Cerebellar nuclear complex (tissue), 1 donor: Measurements from ENCODE around the gene CADPS2.
"Not testable (repeated sequence)": the region's sequence is repeated elsewhere in the genome, so short reads cannot be mapped to it uniquely, and the experiment has no call there.

Experiments
- DNase-seq, 2 experiments: peaks; one replicate each; lab custom pipeline; 2025; lab: John Stamatoyannopoulos, UW

CADPS2 gene

GRCh38 chr7:122674502-122674901, 211.8 kb downstream of the CADPS2 start:
- DNase-seq, result no peak

GRCh38 chr7:122673951-122674350, 212.3 kb downstream of the CADPS2 start:
- DNase-seq, result no peak

GRCh38 chr7:122672536-122672935, 213.7 kb downstream of the CADPS2 start:
- no peak for DNase-seq

- no peak for DNase-seq
These were observed 222.5 kb downstream of the CADPS2 start for GRCh38 chr7:122663733-122664132.

GRCh38 chr7:122658856-122659255, 227.4 kb downstream of the CADPS2 start:
- DNase-seq, result no peak

- no peak for DNase-seq
These were observed 232.6 kb downstream of the CADPS2 start for GRCh38 chr7:122653685-122654084.

- DNase-seq, result peak in 1 of 2 experiments; percentile 31
These were observed 233.4 kb downstream of the CADPS2 start for GRCh38 chr7:122652876-122653275.

GRCh38 chr7:122651451-122651850, 234.8 kb downstream of the CADPS2 start:
- no peak for DNase-seq

- DNase-seq, result no peak
These were observed 243.0 kb downstream of the CADPS2 start for GRCh38 chr7:122643250-122643649.

GRCh38 chr7:122638459-122638858, 247.8 kb downstream of the CADPS2 start:
- no peak for DNase-seq

GRCh38 chr7:122637784-122638183, 248.5 kb downstream of the CADPS2 start:
- DNase-seq, result peak; percentile 3 to 31

GRCh38 chr7:122635481-122635880, 250.8 kb downstream of the CADPS2 start:
- DNase-seq, result not testable (repeated sequence)

GRCh38 chr7:122633472-122633871, 252.8 kb downstream of the CADPS2 start:
- no peak for DNase-seq

GRCh38 chr7:122632238-122632637, 254.0 kb downstream of the CADPS2 start:
- DNase-seq, result no peak

- DNase-seq, result no peak
These were observed 256.8 kb downstream of the CADPS2 start for GRCh38 chr7:122629412-122629953.

- no peak for DNase-seq
These were observed 257.4 kb downstream of the CADPS2 start for GRCh38 chr7:122628651-122629411.

- no peak for DNase-seq
These were observed 259.5 kb downstream of the CADPS2 start for GRCh38 chr7:122626785-122627184.

- no peak for DNase-seq
These were observed 263.6 kb downstream of the CADPS2 start for GRCh38 chr7:122622682-122623081.

GRCh38 chr7:122619664-122620063, 266.6 kb downstream of the CADPS2 start:
- no peak for DNase-seq

GRCh38 chr7:122618585-122619189, 267.6 kb downstream of the CADPS2 start:
- no peak for DNase-seq

- no peak for DNase-seq
These were observed 269.3 kb downstream of the CADPS2 start for GRCh38 chr7:122616951-122617350.

- no peak for DNase-seq
These were observed 280.3 kb downstream of the CADPS2 start for GRCh38 chr7:122605929-122606328.

GRCh38 chr7:122604251-122604650, 282.0 kb downstream of the CADPS2 start:
- no peak for DNase-seq
